ENCODE measurements around the gene ABCC1. TPM values are rescaled to one million over a fixed set of nuclear protein-coding genes. Genes with fewer than 3 reads are reported as not detected.

ABCC1 gene
- polyA plus RNA-seq, 1 donor from 2014 or later, result 3.0 TPM

GRCh38 chr16:16184594-16184993, 235.2 kb downstream of the ABCC1 start:
- Histone ChIP-seq H2AFZ (ENCODE audit: low read depth, low read length) (no peak overlapping the region), H3K9me2 (ENCODE audit: insufficient read depth, low read length) (no peaks in the 10 kb centered on the region), H3K9ac (ENCODE audit: low read length) (no peak overlapping the region), H4K20me1 (ENCODE audit: insufficient read depth) (no peaks in the 10 kb centered on the region), H3K36me3 (ENCODE audit: insufficient read depth, low read length) (no peaks in the 10 kb centered on the region), H3K79me2 (replicated peaks; ENCODE audit: insufficient read depth, low read length) (no peaks in the 10 kb centered on the region), H3K4me2 (ENCODE audit: low read length) (no peak overlapping the region), H3K9me3 (ENCODE audit: low read length) (no peaks in the 10 kb centered on the region), H3K4me3 (ENCODE audit: low read length) (no peak overlapping the region), H3F3A (ENCODE audit: insufficient read depth, low read length, poor library complexity, severe bottlenecking) (no peaks in the 10 kb centered on the region), H3K27ac (ENCODE audit: low read length) (no peak overlapping the region), H3K27me3 (ENCODE audit: insufficient read depth, low read depth, low read length) (no peaks in the 10 kb centered on the region)
- TF ChIP-seq EP300 (conservative IDR thresholded peaks at IDR 0.05; ENCODE audit: poor library complexity, severe bottlenecking) (no peak), REST (IDR thresholded peaks at IDR 0.05; ENCODE audit: borderline replicate concordance) (no peak), EZH2 (IDR thresholded peaks at IDR 0.05; ENCODE audit: borderline replicate concordance, insufficient read depth, low read length, poor library complexity, severe bottlenecking) (no peak), TAF1 (IDR thresholded peaks at IDR 0.05; ENCODE audit: low read depth) (no peak), RAD21 (conservative IDR thresholded peaks at IDR 0.05) (no peak), CTCF (IDR thresholded peaks at IDR 0.05; ENCODE audit: poor library complexity, severe bottlenecking) (no peak), MXI1 (conservative IDR thresholded peaks at IDR 0.05; ENCODE audit: poor library complexity, severe bottlenecking) (no peak), POLR2AphosphoS5 (IDR thresholded peaks at IDR 0.05) (no peak), SMC3 (conservative IDR thresholded peaks at IDR 0.05; ENCODE audit: poor library complexity) (no peak)

GRCh38 chr16:16185095-16185494, 235.7 kb downstream of the ABCC1 start:
- no peak overlapping the region for H2AFZ ChIP-seq (ENCODE audit: low read depth, low read length)
- H3K27ac ChIP-seq (ENCODE audit: low read length), result no peak overlapping the region
- no peaks in the 10 kb centered on the region for H4K20me1 ChIP-seq (ENCODE audit: insufficient read depth)
- no peaks in the 10 kb centered on the region for H3K9me3 ChIP-seq (ENCODE audit: low read length)
- no peaks in the 10 kb centered on the region for H3F3A ChIP-seq (ENCODE audit: insufficient read depth, low read length, poor library complexity, severe bottlenecking)
- H3K36me3 ChIP-seq (ENCODE audit: insufficient read depth, low read length), result no peaks in the 10 kb centered on the region
- H3K9me2 ChIP-seq (ENCODE audit: insufficient read depth, low read length), result no peaks in the 10 kb centered on the region
- no peak overlapping the region for H3K9ac ChIP-seq (ENCODE audit: low read length)
- no peak overlapping the region for H3K4me3 ChIP-seq (ENCODE audit: low read length)
- no peaks in the 10 kb centered on the region for H3K27me3 ChIP-seq (ENCODE audit: insufficient read depth, low read depth, low read length)
- no peak overlapping the region for H3K4me2 ChIP-seq (ENCODE audit: low read length)
- TF ChIP-seq SMC3 (conservative IDR thresholded peaks at IDR 0.05; ENCODE audit: poor library complexity), result no peak
- no peaks in the 10 kb centered on the region for H3K79me2 ChIP-seq (replicated peaks; ENCODE audit: insufficient read depth, low read length)

GRCh38 chr16:16186820-16187219, 237.4 kb downstream of the ABCC1 start:
- no peaks in the 10 kb centered on the region for H3K9me3 ChIP-seq (ENCODE audit: low read length)
- no peak for TF ChIP-seq EP300 (conservative IDR thresholded peaks at IDR 0.05; ENCODE audit: poor library complexity, severe bottlenecking)
- no peak for TF ChIP-seq REST (IDR thresholded peaks at IDR 0.05; ENCODE audit: borderline replicate concordance)
- TF ChIP-seq RAD21 (conservative IDR thresholded peaks at IDR 0.05), result no peak
- no peak for TF ChIP-seq POLR2AphosphoS5 (IDR thresholded peaks at IDR 0.05)
- no peak for TF ChIP-seq SMC3 (conservative IDR thresholded peaks at IDR 0.05; ENCODE audit: poor library complexity)
- TF ChIP-seq TAF1 (IDR thresholded peaks at IDR 0.05; ENCODE audit: low read depth), result no peak

More at GRCh38 chr16:16186820-16187219, 237.4 kb downstream of the ABCC1 start:
- H3K9ac ChIP-seq (ENCODE audit: low read length), result no peak overlapping the region
- no peak overlapping the region for H3K4me3 ChIP-seq (ENCODE audit: low read length)
- no peaks in the 10 kb centered on the region for H4K20me1 ChIP-seq (ENCODE audit: insufficient read depth)
- no peaks in the 10 kb centered on the region for H3K36me3 ChIP-seq (ENCODE audit: insufficient read depth, low read length)
- no peaks in the 10 kb centered on the region for H3K9me2 ChIP-seq (ENCODE audit: insufficient read depth, low read length)
- no peaks in the 10 kb centered on the region for H3K27me3 ChIP-seq (ENCODE audit: insufficient read depth, low read depth, low read length)
- no peaks in the 10 kb centered on the region for H3F3A ChIP-seq (ENCODE audit: insufficient read depth, low read length, poor library complexity, severe bottlenecking)
- H3K4me2 ChIP-seq (ENCODE audit: low read length), result no peak overlapping the region
- no peaks in the 10 kb centered on the region for H3K79me2 ChIP-seq (replicated peaks; ENCODE audit: insufficient read depth, low read length)
- H3K27ac ChIP-seq (ENCODE audit: low read length), result no peak overlapping the region
- no peak overlapping the region for H2AFZ ChIP-seq (ENCODE audit: low read depth, low read length)
